GM19240 (cell line): ENCODE results near the gene CCDC171.
"Not testable (repeated sequence)": the region's sequence is repeated elsewhere in the genome, so short reads cannot be mapped to it uniquely, and the experiment has no call there.

Experiments used
- DNase-seq: peaks from one replicate; pipeline ENCODE4 v3.0.0; 2011; ENCODE audit warnings: low spot score; ENCODE audit not compliant: insufficient read length

Gene CCDC171

GRCh38 chr9:15552636-15553527 is at the start of gene CCDC171:
Gene CCDC171, plus strand, starts transcription at chr9:15553043. Its CDS starts 11,046 bp downstream, at chr9:15564089.
- peak; percentile 87 for DNase-seq

GRCh38 chr9:15505921-15506320 is 46.9 kb upstream of the CCDC171 start:
- no peak for DNase-seq

- peak; percentile 44 for DNase-seq
These were observed 42.7 kb upstream of the CCDC171 start for GRCh38 chr9:15509931-15510788.

GRCh38 chr9:15510789-15511575 is 41.9 kb upstream of the CCDC171 start, which contains the start of gene PSIP1:
Gene PSIP1, minus strand, starts transcription at chr9:15510970. Its CDS starts 782 bp downstream, at chr9:15510188.
- peak; percentile 23 for DNase-seq

GRCh38 chr9:15512204-15512603 is 40.6 kb upstream of the CCDC171 start:
- DNase-seq: no peak

GRCh38 chr9:15512889-15513288 is 40.0 kb upstream of the CCDC171 start:
- no peak for DNase-seq

- no peak for DNase-seq
These were observed 39.5 kb upstream of the CCDC171 start for GRCh38 chr9:15513335-15513734.

- DNase-seq: no peak
These were observed 33.0 kb upstream of the CCDC171 start for GRCh38 chr9:15519831-15520230.

GRCh38 chr9:15521254-15521653 is 31.6 kb upstream of the CCDC171 start:
- no peak for DNase-seq

GRCh38 chr9:15522130-15522755 is 30.6 kb upstream of the CCDC171 start:
- no peak for DNase-seq

- DNase-seq: no peak
These were observed 27.9 kb upstream of the CCDC171 start for GRCh38 chr9:15524845-15525455.

- DNase-seq: no peak
These were observed 26.9 kb upstream of the CCDC171 start for GRCh38 chr9:15525958-15526357.

GRCh38 chr9:15527035-15527434 is 25.8 kb upstream of the CCDC171 start:
- not testable (repeated sequence) for DNase-seq

- DNase-seq: peak; percentile 16
These were observed 23.1 kb upstream of the CCDC171 start for GRCh38 chr9:15529566-15530324.

- DNase-seq: no peak
These were observed 21.5 kb upstream of the CCDC171 start for GRCh38 chr9:15531380-15531779.

- DNase-seq: no peak
These were observed 11.0 kb upstream of the CCDC171 start for GRCh38 chr9:15541872-15542271.

- DNase-seq: no peak
These were observed 10.2 kb upstream of the CCDC171 start for GRCh38 chr9:15542624-15543023.

- no peak for DNase-seq
These were observed 9.6 kb upstream of the CCDC171 start for GRCh38 chr9:15543047-15543813.

GRCh38 chr9:15549611-15550010 is 3.2 kb upstream of the CCDC171 start:
- no peak for DNase-seq
